22Rv1 (cell line): ENCODE measurements around the gene ECE1.

Experiments used
- ZFX ChIP-seq: fragments of 450-650 bp; IDR thresholded peaks from 2 replicates; pipeline ENCODE4 v1.6.1; 2017; ENCODE audit warnings: antibody characterized with exemption, borderline replicate concordance
- TF ChIP-seq, protein P1 (sequence below): fragments of 450-650 bp; IDR thresholded peaks from 2 replicates; pipeline ENCODE4 v1.5.1; 2017; ENCODE audit warnings: mild to moderate bottlenecking

DNA sequence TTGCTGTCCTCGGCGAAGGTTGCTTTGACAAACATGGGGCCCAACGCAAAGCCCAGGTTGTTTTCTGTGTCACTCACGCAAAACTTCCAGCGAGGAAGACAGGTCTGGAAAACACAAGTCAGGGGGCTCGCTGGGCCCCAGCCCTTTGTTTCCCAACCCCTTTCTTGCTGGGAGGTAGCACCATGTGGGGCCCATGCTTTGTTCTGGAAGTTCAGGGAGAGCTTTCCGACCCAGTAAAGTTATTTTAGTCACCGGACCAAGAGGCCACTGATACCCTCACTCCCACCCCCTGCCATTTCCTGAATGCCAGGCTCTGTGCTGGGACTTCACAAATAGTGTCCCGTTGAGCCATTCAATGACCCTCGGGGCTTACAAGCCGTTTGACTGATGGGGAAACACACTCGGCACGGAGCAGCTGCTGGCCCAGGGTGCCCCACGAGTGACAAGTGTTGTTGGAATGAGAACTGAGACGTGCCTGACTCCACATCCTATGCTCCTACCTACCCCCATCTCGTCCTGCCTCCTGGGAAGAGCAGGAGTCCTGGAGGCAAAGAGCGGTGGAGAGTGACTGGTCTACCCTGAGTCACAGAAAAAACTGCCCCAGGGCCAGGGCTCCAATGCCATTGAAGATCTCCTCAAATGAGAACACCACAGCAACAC is 52.0 kb downstream of the ECE1 start:
- TF ChIP-seq, protein P1, sequence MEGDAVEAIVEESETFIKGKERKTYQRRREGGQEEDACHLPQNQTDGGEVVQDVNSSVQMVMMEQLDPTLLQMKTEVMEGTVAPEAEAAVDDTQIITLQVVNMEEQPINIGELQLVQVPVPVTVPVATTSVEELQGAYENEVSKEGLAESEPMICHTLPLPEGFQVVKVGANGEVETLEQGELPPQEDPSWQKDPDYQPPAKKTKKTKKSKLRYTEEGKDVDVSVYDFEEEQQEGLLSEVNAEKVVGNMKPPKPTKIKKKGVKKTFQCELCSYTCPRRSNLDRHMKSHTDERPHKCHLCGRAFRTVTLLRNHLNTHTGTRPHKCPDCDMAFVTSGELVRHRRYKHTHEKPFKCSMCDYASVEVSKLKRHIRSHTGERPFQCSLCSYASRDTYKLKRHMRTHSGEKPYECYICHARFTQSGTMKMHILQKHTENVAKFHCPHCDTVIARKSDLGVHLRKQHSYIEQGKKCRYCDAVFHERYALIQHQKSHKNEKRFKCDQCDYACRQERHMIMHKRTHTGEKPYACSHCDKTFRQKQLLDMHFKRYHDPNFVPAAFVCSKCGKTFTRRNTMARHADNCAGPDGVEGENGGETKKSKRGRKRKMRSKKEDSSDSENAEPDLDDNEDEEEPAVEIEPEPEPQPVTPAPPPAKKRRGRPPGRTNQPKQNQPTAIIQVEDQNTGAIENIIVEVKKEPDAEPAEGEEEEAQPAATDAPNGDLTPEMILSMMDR: no peak
- TF ChIP-seq ZFX: no peak
